ENCODE results near the gene DCUN1D2. TPM values are rescaled to one million over a fixed set of nuclear protein-coding genes. Genes with fewer than 3 reads are reported as not detected.

DCUN1D2 gene
- total and polyA plus RNA-seq, 10 of the 15 experiments (the other 5 are each of a cell fraction or from before 2014, with no cell fraction given), result 2.5 to 23.6 (median 9.3) TPM

DNA sequence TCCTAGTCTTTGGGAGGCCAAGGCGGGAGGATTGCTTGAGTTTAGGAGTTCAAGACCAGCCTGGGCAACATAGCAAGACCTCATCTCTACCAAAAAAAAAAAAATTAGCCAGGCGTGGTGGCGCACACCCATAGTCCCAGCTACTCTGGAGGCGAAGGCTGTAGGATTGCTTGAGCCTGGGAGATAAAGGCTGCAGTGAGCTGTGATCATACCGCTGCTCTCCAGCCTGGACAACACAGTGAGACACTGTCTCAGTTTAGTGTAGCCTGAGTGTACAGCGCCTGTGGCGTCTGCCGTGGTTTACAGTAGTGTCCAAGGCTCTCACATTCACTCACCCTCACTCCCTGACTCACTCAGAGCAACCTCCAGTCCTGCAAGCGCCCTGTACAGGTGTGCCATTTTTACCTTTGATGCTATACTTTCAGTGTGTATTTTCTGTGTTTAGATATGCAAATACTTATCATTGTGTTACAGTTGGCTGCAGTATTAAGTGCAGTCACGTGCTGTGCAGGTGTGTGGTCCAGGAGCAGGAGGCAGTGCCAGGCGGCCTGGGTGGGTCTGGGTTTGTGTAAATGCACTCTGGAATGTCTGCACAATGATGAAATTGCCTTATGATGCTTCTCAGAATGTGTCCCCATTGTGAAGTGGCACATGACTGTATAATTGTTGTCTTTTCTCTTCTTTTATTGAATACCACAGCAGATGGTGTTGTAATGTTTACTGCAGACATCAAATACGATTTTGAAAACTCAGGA lies 36.1 kb upstream of the DCUN1D2 start:
- no peak for DNase-seq (ENCODE audit: low read depth, low spot score)
- intact Hi-C loops (cut with micrococcal nuclease; ENCODE audit: unreplicated experiment), result no loop called here
- ATAC-seq, result no peak
- no TSS peak for BruUV-seq (replicated peaks)
- Histone ChIP-seq H3K9me3 (replicated peaks; ENCODE audit: control insufficient read depth, insufficient read depth, low read length) (no peaks in the 10 kb centered on the region), H3K27me3 (replicated peaks in 1 of 2; ENCODE audit: control insufficient read depth in 2 of 2, insufficient read depth in 2 of 2, low read length in 1 of 2) (no peaks in the 10 kb centered on the region), H3K36me3 (ENCODE audit: control insufficient read depth in 2 of 2, insufficient read depth in 2 of 2, low read length in 1 of 2) (peaks cover 3 to 6% of the 10 kb centered on the region in 2 experiments; a peak in 2 of 4 replicates), H3K9ac (ENCODE audit: control insufficient read depth, insufficient read depth, low read length) (no peak overlapping the region), H3K79me2 (ENCODE audit: control insufficient read depth, insufficient read depth, low read length) (no peaks in the 10 kb centered on the region), H3K4me3 (no peak overlapping the region), H3K4me1 (ENCODE audit: control insufficient read depth, insufficient read depth, low read length) (no peaks in the 10 kb centered on the region), H4K20me1 (ENCODE audit: control insufficient read depth, insufficient read depth) (no peaks in the 10 kb centered on the region), H2AFZ (ENCODE audit: control insufficient read depth, low read depth, low read length) (no peak overlapping the region), H3K27ac (ENCODE audit: control insufficient read depth, insufficient read depth) (no peak overlapping the region), H3K4me2 (ENCODE audit: control insufficient read depth, insufficient read depth) (no peak overlapping the region)
- ChIA-PET SMC1A (ENCODE audit: uncharacterized antibody, unreplicated experiment) (no interaction called here), RAD21 (ENCODE audit: unreplicated experiment) (no interaction called here), POLR2A (no interaction called here), CTCF (no interaction called here)
- in situ Hi-C loops (cut with MboI), result no loop called here
- 88% methylated on average over 12 of the region's 12 CpGs for WGBS (ENCODE audit: insufficient coverage, insufficient replicate concordance, low lambda C conversion rate, missing lambda C conversion rate)
- no peak for FAIRE-seq
- TF ChIP-seq TCF7 (IDR thresholded peaks at IDR 0.05; ENCODE audit: borderline replicate concordance), result no peak
- no peak for TF ChIP-seq TAF1 (IDR thresholded peaks at IDR 0.05; ENCODE audit: borderline replicate concordance, low read depth, low read length)
- TF ChIP-seq, protein P1, sequence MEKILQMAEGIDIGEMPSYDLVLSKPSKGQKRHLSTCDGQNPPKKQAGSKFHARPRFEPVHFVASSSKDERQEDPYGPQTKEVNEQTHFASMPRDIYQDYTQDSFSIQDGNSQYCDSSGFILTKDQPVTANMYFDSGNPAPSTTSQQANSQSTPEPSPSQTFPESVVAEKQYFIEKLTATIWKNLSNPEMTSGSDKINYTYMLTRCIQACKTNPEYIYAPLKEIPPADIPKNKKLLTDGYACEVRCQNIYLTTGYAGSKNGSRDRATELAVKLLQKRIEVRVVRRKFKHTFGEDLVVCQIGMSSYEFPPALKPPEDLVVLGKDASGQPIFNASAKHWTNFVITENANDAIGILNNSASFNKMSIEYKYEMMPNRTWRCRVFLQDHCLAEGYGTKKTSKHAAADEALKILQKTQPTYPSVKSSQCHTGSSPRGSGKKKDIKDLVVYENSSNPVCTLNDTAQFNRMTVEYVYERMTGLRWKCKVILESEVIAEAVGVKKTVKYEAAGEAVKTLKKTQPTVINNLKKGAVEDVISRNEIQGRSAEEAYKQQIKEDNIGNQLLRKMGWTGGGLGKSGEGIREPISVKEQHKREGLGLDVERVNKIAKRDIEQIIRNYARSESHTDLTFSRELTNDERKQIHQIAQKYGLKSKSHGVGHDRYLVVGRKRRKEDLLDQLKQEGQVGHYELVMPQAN (conservative IDR thresholded peaks at IDR 0.05), result no peak
- no peak for TF ChIP-seq IKZF2 (IDR thresholded peaks at IDR 0.05)
- TF ChIP-seq, protein P2, sequence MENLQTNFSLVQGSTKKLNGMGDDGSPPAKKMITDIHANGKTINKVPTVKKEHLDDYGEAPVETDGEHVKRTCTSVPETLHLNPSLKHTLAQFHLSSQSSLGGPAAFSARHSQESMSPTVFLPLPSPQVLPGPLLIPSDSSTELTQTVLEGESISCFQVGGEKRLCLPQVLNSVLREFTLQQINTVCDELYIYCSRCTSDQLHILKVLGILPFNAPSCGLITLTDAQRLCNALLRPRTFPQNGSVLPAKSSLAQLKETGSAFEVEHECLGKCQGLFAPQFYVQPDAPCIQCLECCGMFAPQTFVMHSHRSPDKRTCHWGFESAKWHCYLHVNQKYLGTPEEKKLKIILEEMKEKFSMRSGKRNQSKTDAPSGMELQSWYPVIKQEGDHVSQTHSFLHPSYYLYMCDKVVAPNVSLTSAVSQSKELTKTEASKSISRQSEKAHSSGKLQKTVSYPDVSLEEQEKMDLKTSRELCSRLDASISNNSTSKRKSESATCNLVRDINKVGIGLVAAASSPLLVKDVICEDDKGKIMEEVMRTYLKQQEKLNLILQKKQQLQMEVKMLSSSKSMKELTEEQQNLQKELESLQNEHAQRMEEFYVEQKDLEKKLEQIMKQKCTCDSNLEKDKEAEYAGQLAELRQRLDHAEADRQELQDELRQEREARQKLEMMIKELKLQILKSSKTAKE (IDR thresholded peaks at IDR 0.05; ENCODE audit: low read depth, poor library complexity, severe bottlenecking), result no peak
- TF ChIP-seq, protein P3, sequence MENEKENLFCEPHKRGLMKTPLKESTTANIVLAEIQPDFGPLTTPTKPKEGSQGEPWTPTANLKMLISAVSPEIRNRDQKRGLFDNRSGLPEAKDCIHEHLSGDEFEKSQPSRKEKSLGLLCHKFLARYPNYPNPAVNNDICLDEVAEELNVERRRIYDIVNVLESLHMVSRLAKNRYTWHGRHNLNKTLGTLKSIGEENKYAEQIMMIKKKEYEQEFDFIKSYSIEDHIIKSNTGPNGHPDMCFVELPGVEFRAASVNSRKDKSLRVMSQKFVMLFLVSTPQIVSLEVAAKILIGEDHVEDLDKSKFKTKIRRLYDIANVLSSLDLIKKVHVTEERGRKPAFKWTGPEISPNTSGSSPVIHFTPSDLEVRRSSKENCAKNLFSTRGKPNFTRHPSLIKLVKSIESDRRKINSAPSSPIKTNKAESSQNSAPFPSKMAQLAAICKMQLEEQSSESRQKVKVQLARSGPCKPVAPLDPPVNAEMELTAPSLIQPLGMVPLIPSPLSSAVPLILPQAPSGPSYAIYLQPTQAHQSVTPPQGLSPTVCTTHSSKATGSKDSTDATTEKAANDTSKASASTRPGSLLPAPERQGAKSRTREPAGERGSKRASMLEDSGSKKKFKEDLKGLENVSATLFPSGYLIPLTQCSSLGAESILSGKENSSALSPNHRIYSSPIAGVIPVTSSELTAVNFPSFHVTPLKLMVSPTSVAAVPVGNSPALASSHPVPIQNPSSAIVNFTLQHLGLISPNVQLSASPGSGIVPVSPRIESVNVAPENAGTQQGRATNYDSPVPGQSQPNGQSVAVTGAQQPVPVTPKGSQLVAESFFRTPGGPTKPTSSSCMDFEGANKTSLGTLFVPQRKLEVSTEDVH (IDR thresholded peaks at IDR 0.05; ENCODE audit: low read depth, partially characterized antibody), result no peak
- no peak for TF ChIP-seq RCOR1 (conservative IDR thresholded peaks at IDR 0.05; ENCODE audit: low read depth, low read length)
- TF ChIP-seq, protein P4, sequence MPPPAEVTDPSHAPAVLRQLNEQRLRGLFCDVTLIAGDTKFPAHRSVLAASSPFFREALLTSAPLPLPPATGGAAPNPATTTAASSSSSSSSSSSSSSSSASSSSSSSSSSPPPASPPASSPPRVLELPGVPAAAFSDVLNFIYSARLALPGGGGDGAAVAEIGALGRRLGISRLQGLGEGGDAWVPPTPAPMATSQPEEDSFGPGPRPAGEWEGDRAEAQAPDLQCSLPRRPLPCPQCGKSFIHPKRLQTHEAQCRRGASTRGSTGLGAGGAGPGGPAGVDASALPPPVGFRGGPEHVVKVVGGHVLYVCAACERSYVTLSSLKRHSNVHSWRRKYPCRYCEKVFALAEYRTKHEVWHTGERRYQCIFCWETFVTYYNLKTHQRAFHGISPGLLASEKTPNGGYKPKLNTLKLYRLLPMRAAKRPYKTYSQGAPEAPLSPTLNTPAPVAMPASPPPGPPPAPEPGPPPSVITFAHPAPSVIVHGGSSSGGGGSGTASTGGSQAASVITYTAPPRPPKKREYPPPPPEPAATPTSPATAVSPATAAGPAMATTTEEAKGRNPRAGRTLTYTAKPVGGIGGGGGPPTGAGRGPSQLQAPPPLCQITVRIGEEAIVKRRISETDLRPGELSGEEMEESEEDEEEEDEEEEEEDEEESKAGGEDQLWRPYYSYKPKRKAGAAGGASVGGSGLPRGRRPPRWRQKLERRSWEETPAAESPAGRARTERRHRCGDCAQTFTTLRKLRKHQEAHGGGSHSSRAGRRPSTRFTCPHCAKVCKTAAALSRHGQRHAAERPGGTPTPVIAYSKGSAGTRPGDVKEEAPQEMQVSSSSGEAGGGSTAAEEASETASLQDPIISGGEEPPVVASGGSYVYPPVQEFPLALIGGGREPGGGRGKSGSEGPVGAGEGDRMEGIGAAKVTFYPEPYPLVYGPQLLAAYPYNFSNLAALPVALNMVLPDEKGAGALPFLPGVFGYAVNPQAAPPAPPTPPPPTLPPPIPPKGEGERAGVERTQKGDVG (CRISPR knock-in tag; IDR thresholded peaks at IDR 0.05), result no peak
- no peak for TF ChIP-seq POU2F2 (IDR thresholded peaks at IDR 0.05; ENCODE audit: borderline replicate concordance, low read depth, low read length)
- no peak for TF ChIP-seq SIN3A (IDR thresholded peaks at IDR 0.05; ENCODE audit: low read depth, low read length)
- no peak for TF ChIP-seq ZNF622 (IDR thresholded peaks at IDR 0.05)
- no peak for TF ChIP-seq CREM (IDR thresholded peaks at IDR 0.05; ENCODE audit: low read depth)
